T-cell (primary cell): ENCODE results near the gene OR8G1. TPM values are rescaled to one million over a fixed set of nuclear protein-coding genes. Genes with fewer than 3 reads are reported as not detected.

Experiments
- ATAC-seq, 4 experiments: fragments of 200-7000 bp in 3 of 4; fragments of 150-1000 bp in 1 of 4; cut with Tn5 transposase; replicated peaks in 1 of 4; 1 replicate in 3 of 4; 2 replicates in 1 of 4; pipeline ENCODE4 v1.10.0; 2021; ENCODE audit warnings: moderate library complexity in 3 of 4, mild to moderate bottlenecking in 2 of 4, moderate number of reproducible peaks in 1 of 4
- CTCF ChIA-PET, 2 donors: fragments of 300-600 bp; sonication (Branson Sonifier 250); formaldehyde crosslinking; loops; one replicate each; lab custom pipeline; 2022; ENCODE audit warnings: antibody characterized with exemption in 2 of 2; lab: Charles Lee
- POLR2A ChIA-PET, 2 donors: fragments of 300-600 bp; sonication (Branson Sonifier 250); formaldehyde crosslinking; loops; one replicate each; lab custom pipeline; 2022; ENCODE audit warnings: antibody characterized with exemption in 2 of 2; lab: Charles Lee
- DNase-seq, 35 experiments: peaks; one replicate each; pipeline versions ENCODE4 v3.0.0 to v3.0.0-alpha.2; 2013 to 2023
- H3K27ac ChIP-seq: one replicate; pipeline ENCODE4 v1.5.1; 2013; ENCODE audit warnings: low read length
- H3K27me3 ChIP-seq, 2 experiments: replicated peaks in 1 of 2; 1 replicate in 1 of 2; 2 replicates in 1 of 2; pipeline versions ENCODE4 v1.6.1 to v1.7.0; 2013; ENCODE audit warnings: low read length in 1 of 2, mixed read lengths in 1 of 2; ENCODE audit not compliant: control insufficient read depth in 2 of 2, insufficient read depth in 2 of 2; ENCODE audit errors: extremely low read depth in 1 of 2
- H3K36me3 ChIP-seq, 2 donors: 1 replicate in 1 of 2; 2 replicates in 1 of 2; pipeline versions ENCODE4 v1.6.1 to v1.7.0; 2013; ENCODE audit warnings: low read length in 1 of 2; ENCODE audit not compliant: control insufficient read depth in 2 of 2, insufficient read depth in 1 of 2; ENCODE audit errors: extremely low read depth in 1 of 2
- H3K4me1 ChIP-seq, 2 experiments: 1 replicate in 1 of 2; 2 replicates in 1 of 2; pipeline versions ENCODE4 v1.6.1 to v1.7.0; 2013; ENCODE audit warnings: low read length in 2 of 2, mixed read lengths in 1 of 2; ENCODE audit not compliant: insufficient read depth in 2 of 2, control insufficient read depth in 1 of 2; ENCODE audit errors: extremely low read depth in 1 of 2
- H3K4me3 ChIP-seq, 2 donors: 1 replicate in 1 of 2; 2 replicates in 1 of 2; pipeline versions ENCODE4 v1.5.1 to v1.7.0; 2013; ENCODE audit warnings: mild to moderate bottlenecking in 2 of 2, low read length in 1 of 2, moderate library complexity in 1 of 2; ENCODE audit not compliant: control insufficient read depth in 1 of 2; ENCODE audit errors: extremely low read depth in 1 of 2
- H3K9me3 ChIP-seq: 2 replicates; pipeline ENCODE4 v1.7.0; 2013
- H3K27ac Mint-ChIP-seq, 2 donors: one replicate each; pipeline ENCODE4 v1.8.0; 2020 to 2021; ENCODE audit warnings: mild to moderate bottlenecking in 2 of 2, mixed read lengths in 2 of 2
- H3K27me3 Mint-ChIP-seq, 2 donors: one replicate each; pipeline ENCODE4 v1.8.0; 2021 to 2022; ENCODE audit warnings: mixed read lengths in 2 of 2
- H3K36me3 Mint-ChIP-seq: one replicate; pipeline ENCODE4 v1.8.0; 2021; ENCODE audit warnings: mixed read lengths
- H3K4me1 Mint-ChIP-seq, 3 donors: one replicate each; pipeline ENCODE4 v1.8.0; 2020 to 2022; ENCODE audit warnings: mixed read lengths in 3 of 3, mild to moderate bottlenecking in 1 of 3
- H3K4me3 Mint-ChIP-seq, 3 donors: one replicate each; pipeline ENCODE4 v1.8.0; 2020 to 2022; ENCODE audit warnings: mild to moderate bottlenecking in 3 of 3, mixed read lengths in 3 of 3, moderate library complexity in 3 of 3
- H3K9me3 Mint-ChIP-seq, 3 donors: one replicate each; pipeline ENCODE4 v1.8.0; 2020 to 2022; ENCODE audit warnings: mixed read lengths in 3 of 3
- WGBS: methylation state at CpG from one replicate; pipeline ENCODE4 v1.1.5; 2013; ENCODE audit warnings: missing lambda C conversion rate; ENCODE audit not compliant: insufficient coverage; 5-methylcytosine and 5-hydroxymethylcytosine counted together
- total RNA-seq, 35 experiments: library from RNA in 6 of 35; stranded (reverse) in 6 of 35; fragments of 120-200 nt in 1 of 35; gene quantifications; one replicate each; pipeline versions ENCODE4 v1.2.1 to v1.2.4 and lab custom pipeline; 2013 to 2026

OR8G1 gene
- not detected for total RNA-seq
- total RNA-seq (2013), result not detected
- total RNA-seq (lab: John Stamatoyannopoulos, UW), result 0 to 0.06 (median 0) reads per million in 29 experiments

- CTCF ChIA-PET, result no interaction called here
- Mint-ChIP-seq H3K4me1 (no peaks in the 10 kb centered on the region), H3K9me3 (no peaks in the 10 kb centered on the region), H3K27me3 (peaks cover 0 to 11% of the 10 kb centered on the region in 2 donors), H3K4me3 (no peak within 1 kb of the TSS), H3K27ac (no peak within 1 kb of the TSS), H3K36me3 (no peaks in the 10 kb centered on the region)
- DNase-seq (no peak), ATAC-seq (no peak)
- H3K9me3 ChIP-seq, result no peaks in the 10 kb centered on the region
- no peak within 1 kb of the TSS for H3K4me3 ChIP-seq
- no peaks in the 10 kb centered on the region for H3K4me1 ChIP-seq
- no peaks in the 10 kb centered on the region for H3K36me3 ChIP-seq
- 81% methylated on average over 2 of the region's 3 CpGs for WGBS
- H3K27ac ChIP-seq, result no peak within 1 kb of the TSS
- H3K27me3 ChIP-seq, result no peaks in the 10 kb centered on the region
- POLR2A ChIA-PET, result no interaction called here
These were observed at the start of gene OR8G1 for GRCh38 chr11:124240621-124241397. Gene OR8G1, plus strand, starts transcription at chr11:124241095. Its CDS starts 8,581 bp downstream, at chr11:124249676.

- CTCF ChIA-PET, result interaction anchor here (1.3 to 2.7 kb wide), 4 partner anchors 118 to 126 kb away, joined by 3 to 14 read pairs (median 4); no protein-coding TSS in a partner anchor
- no peaks in the 10 kb centered on the region for H3K4me1 ChIP-seq
- Mint-ChIP-seq H3K4me1 (no peaks in the 10 kb centered on the region), H3K9me3 (no peaks in the 10 kb centered on the region), H3K27me3 (peaks cover 17 to 27% of the 10 kb centered on the region in 2 donors), H3K4me3 (no peak overlapping the region), H3K36me3 (no peaks in the 10 kb centered on the region), H3K27ac (no peak overlapping the region)
- no peak overlapping the region for H3K27ac ChIP-seq
- no peaks in the 10 kb centered on the region for H3K27me3 ChIP-seq
- 76% methylated on average over 3 of the region's 6 CpGs for WGBS
- ATAC-seq (no peak), DNase-seq (no peak)
- no peaks in the 10 kb centered on the region for H3K36me3 ChIP-seq
- H3K9me3 ChIP-seq, result no peaks in the 10 kb centered on the region
- H3K4me3 ChIP-seq, result no peak overlapping the region
- POLR2A ChIA-PET, result no interaction called here
These were observed 47.5 kb upstream of the OR8G1 start for GRCh38 chr11:124193221-124194010.

- WGBS, result 100% methylated on average over 1 of the region's 6 CpGs
- no peak overlapping the region for H3K27ac ChIP-seq
- no peaks in the 10 kb centered on the region for H3K27me3 ChIP-seq
- no peak for ATAC-seq
- no peak overlapping the region for H3K4me3 ChIP-seq
- ChIA-PET CTCF (interaction anchor here (0.6 to 2.7 kb wide), 8 partner anchors 13 to 127 kb away, joined by 3 to 14 read pairs (median 3); no protein-coding TSS in a partner anchor), POLR2A (no interaction called here)
- no peaks in the 10 kb centered on the region for H3K4me1 ChIP-seq
- Mint-ChIP-seq H3K4me1 (no peaks in the 10 kb centered on the region), H3K9me3 (no peaks in the 10 kb centered on the region), H3K4me3 (no peak overlapping the region), H3K27ac (no peak overlapping the region), H3K27me3 (peaks cover 12 to 25% of the 10 kb centered on the region in 2 donors), H3K36me3 (no peaks in the 10 kb centered on the region)
- H3K9me3 ChIP-seq, result no peaks in the 10 kb centered on the region
- no peaks in the 10 kb centered on the region for H3K36me3 ChIP-seq
- no peak for DNase-seq
These were observed 46.4 kb upstream of the OR8G1 start for GRCh38 chr11:124194293-124195188.

GRCh38 chr11:124195189-124195734, 45.6 kb upstream of the OR8G1 start:
- CTCF ChIA-PET, result interaction anchor here (0.6 to 2.7 kb wide), 7 partner anchors 12 to 126 kb away, joined by 3 to 14 read pairs (median 3); no protein-coding TSS in a partner anchor
- H3K4me3 Mint-ChIP-seq, result no peak overlapping the region
- no peak overlapping the region for H3K27ac Mint-ChIP-seq
- WGBS, result 60% methylated on average over 1 of the region's 4 CpGs
- H3K4me1 Mint-ChIP-seq, result no peaks in the 10 kb centered on the region
- Histone ChIP-seq H3K4me1 (no peaks in the 10 kb centered on the region), H3K27ac (no peak overlapping the region), H3K9me3 (no peaks in the 10 kb centered on the region), H3K4me3 (no peak overlapping the region), H3K36me3 (no peaks in the 10 kb centered on the region), H3K27me3 (no peaks in the 10 kb centered on the region)
- no peaks in the 10 kb centered on the region for H3K36me3 Mint-ChIP-seq
- POLR2A ChIA-PET, result no interaction called here
- DNase-seq (peak in 19 of 35 experiments; percentile 4 to 59 (median 14)), ATAC-seq (peak in 1 of 4 experiments; percentile 40)
- no peaks in the 10 kb centered on the region for H3K9me3 Mint-ChIP-seq
- peaks cover 9 to 21% of the 10 kb centered on the region in 2 donors for H3K27me3 Mint-ChIP-seq

GRCh38 chr11:124197999-124198398, 42.9 kb upstream of the OR8G1 start:
- POLR2A ChIA-PET, result no interaction called here
- Histone ChIP-seq H3K4me1 (no peaks in the 10 kb centered on the region), H3K4me3 (no peak overlapping the region), H3K9me3 (no peaks in the 10 kb centered on the region), H3K36me3 (no peaks in the 10 kb centered on the region), H3K27ac (no peak overlapping the region), H3K27me3 (peaks cover 0 to 4% of the 10 kb centered on the region in 2 experiments)
- no peak overlapping the region for H3K27ac Mint-ChIP-seq
- CTCF ChIA-PET, result no interaction called here
- H3K27me3 Mint-ChIP-seq, result peaks cover 2 to 9% of the 10 kb centered on the region in 2 donors
- DNase-seq (no peak), ATAC-seq (no peak)
- no peaks in the 10 kb centered on the region for H3K4me1 Mint-ChIP-seq
- H3K36me3 Mint-ChIP-seq, result no peaks in the 10 kb centered on the region
- H3K4me3 Mint-ChIP-seq, result no peak overlapping the region
- H3K9me3 Mint-ChIP-seq, result no peaks in the 10 kb centered on the region
- WGBS, result no CpG with 5 or more reads among the region's 2 CpGs
